ENCODE measurements around the gene ACP3. TPM values are rescaled to one million over a fixed set of nuclear protein-coding genes. Genes with fewer than 3 reads are reported as not detected.

The ACP3 gene
- total and polyA plus RNA-seq, 9 donors: 0.33 to 11.3 (median 2.5) TPM

DNA sequence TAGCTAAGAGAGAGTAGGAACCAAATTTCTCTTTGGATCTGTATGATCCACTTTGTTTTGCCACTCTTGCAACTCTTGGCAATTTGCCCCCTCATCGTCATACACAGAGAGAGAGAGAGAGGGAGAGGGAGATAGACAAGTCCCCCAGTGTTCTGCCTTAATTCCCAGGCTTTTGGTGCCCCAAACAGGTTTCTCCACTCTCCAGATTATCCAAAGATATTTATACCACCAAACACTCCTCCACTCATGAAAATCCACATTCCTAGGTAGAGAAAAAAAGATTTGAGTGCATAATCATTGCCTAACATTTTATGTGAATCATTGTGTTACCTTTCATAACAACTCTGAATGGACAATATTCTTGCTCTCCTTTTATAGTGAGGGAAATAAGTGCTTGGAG is 15.3 kb downstream of the ACP3 start:
- no peak for DNase-seq
- Histone ChIP-seq H3K27ac (no peak overlapping the region), H3K4me3 (no peak overlapping the region), H3K4me1 (ENCODE audit: insufficient read depth) (no peaks in the 10 kb centered on the region), H3K9me3 (no peaks in the 10 kb centered on the region), H3K36me3 (no peaks in the 10 kb centered on the region), H3K27me3 (no peaks in the 10 kb centered on the region)
- WGBS, 3 donors: 25 to 37% (median 32%) methylated on average over 1 of the region's 1 CpG
- intact Hi-C loops (cut with DNase I): loop anchor here in 1 of 4 donors (10.0 kb wide), 1 partner anchor 78 kb away; no protein-coding TSS in a partner anchor
- TF ChIP-seq, protein P1, sequence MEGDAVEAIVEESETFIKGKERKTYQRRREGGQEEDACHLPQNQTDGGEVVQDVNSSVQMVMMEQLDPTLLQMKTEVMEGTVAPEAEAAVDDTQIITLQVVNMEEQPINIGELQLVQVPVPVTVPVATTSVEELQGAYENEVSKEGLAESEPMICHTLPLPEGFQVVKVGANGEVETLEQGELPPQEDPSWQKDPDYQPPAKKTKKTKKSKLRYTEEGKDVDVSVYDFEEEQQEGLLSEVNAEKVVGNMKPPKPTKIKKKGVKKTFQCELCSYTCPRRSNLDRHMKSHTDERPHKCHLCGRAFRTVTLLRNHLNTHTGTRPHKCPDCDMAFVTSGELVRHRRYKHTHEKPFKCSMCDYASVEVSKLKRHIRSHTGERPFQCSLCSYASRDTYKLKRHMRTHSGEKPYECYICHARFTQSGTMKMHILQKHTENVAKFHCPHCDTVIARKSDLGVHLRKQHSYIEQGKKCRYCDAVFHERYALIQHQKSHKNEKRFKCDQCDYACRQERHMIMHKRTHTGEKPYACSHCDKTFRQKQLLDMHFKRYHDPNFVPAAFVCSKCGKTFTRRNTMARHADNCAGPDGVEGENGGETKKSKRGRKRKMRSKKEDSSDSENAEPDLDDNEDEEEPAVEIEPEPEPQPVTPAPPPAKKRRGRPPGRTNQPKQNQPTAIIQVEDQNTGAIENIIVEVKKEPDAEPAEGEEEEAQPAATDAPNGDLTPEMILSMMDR (IDR thresholded peaks at IDR 0.05): no peak
- TF ChIP-seq POLR2A (IDR thresholded peaks at IDR 0.05) (no peak), EP300 (IDR thresholded peaks at IDR 0.05) (no peak)

DNA sequence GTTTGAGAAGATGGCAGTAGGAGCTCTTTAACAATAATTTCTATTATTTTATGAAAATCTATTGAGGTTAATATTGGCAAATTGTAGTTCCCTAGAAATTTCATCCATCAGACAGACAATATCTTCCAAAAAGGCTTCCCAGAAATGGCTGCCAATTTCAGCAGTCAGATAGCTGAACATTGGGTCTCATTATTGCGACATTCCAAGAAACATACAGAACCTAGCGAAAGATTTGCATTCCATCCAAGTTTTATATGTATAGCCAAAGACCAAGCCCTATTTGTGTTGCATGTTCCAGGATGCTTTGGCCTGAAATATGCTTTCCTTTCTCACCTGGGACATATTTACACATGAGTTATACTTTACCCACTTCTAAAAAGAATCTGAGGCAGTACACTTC is 24.5 kb downstream of the ACP3 start:
- TF ChIP-seq, protein P1 (IDR thresholded peaks at IDR 0.05): no peak
- TF ChIP-seq POLR2A (IDR thresholded peaks at IDR 0.05): no peak
- no peak for TF ChIP-seq EP300 (IDR thresholded peaks at IDR 0.05)
- Histone ChIP-seq H3K9me3 (no peaks in the 10 kb centered on the region), H3K27me3 (no peaks in the 10 kb centered on the region), H3K4me3 (no peak overlapping the region), H3K27ac (no peak overlapping the region), H3K4me1 (ENCODE audit: insufficient read depth) (no peaks in the 10 kb centered on the region), H3K36me3 (no peaks in the 10 kb centered on the region)
- no peak for DNase-seq
- intact Hi-C loops (cut with DNase I): loop anchor here in 3 of 4 donors (5.0 to 10.0 kb wide), 4 partner anchors 34 to 89 kb away; no protein-coding TSS in a partner anchor
- WGBS, 3 donors: 93 to 96% (median 94%) methylated on average over 2 of the region's 2 CpGs

DNA sequence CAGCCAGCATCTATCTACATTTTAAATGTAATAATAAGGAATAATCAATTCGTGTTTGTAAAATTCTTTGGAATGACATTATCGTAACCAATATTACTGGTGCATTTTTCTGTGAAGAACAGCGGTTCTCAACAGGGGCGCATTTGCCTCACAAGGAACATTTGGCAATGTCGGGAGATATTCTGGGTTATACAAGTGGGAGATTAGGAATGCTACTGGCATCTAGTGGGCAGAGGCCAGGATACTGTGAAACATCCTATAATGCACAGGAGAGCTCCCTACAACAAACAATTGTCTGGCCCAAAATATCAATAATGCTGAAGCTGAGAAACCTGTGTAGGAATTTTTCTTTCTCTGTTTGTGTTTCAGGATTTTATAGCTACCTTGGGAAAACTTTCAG is 25.0 kb downstream of the ACP3 start:
- Histone ChIP-seq H3K4me3 (no peak overlapping the region), H3K27me3 (no peaks in the 10 kb centered on the region), H3K9me3 (no peaks in the 10 kb centered on the region), H3K27ac (no peak overlapping the region), H3K36me3 (no peaks in the 10 kb centered on the region), H3K4me1 (ENCODE audit: insufficient read depth) (no peaks in the 10 kb centered on the region)
- intact Hi-C loops (cut with DNase I): loop anchor here in 3 of 4 donors (5.0 to 10.0 kb wide), 4 partner anchors 35 to 90 kb away; no protein-coding TSS in a partner anchor
- 70 to 80% (median 72%) methylated on average over 5 of the region's 5 CpGs for WGBS, 3 donors
- TF ChIP-seq EP300 (IDR thresholded peaks at IDR 0.05) (no peak), POLR2A (IDR thresholded peaks at IDR 0.05) (no peak)
- TF ChIP-seq, protein P1 (IDR thresholded peaks at IDR 0.05): no peak
- DNase-seq: no peak

DNA sequence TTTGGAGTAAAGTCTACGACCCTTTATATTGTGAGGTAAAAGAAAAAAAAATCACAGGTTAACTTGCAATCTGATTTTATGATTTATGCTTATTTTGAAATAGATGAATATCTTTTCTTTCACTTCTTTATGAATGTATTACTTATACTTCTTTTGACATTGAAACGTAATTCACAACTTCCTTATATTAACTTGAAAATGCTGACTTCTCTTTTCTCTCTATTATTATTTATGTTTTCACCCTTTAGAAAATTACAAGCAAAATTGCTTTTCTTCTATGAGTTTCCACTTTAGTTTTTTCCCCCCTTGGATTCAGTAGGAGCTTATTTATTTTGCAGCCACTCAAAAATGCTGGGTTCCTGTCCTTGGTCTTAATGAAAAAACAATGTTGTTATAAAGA is 25.4 kb downstream of the ACP3 start:
- Histone ChIP-seq H3K4me3 (no peak overlapping the region), H3K9me3 (no peaks in the 10 kb centered on the region), H3K27me3 (no peaks in the 10 kb centered on the region), H3K4me1 (ENCODE audit: insufficient read depth) (no peaks in the 10 kb centered on the region), H3K27ac (no peak overlapping the region), H3K36me3 (no peaks in the 10 kb centered on the region)
- WGBS, 3 donors: 78 to 82% (median 78%) methylated on average over 2 of the region's 2 CpGs
- intact Hi-C loops (cut with DNase I): loop anchor here in 3 of 4 donors (5.0 to 10.0 kb wide), 4 partner anchors 35 to 90 kb away; no protein-coding TSS in a partner anchor
- DNase-seq: no peak
- TF ChIP-seq EP300 (IDR thresholded peaks at IDR 0.05) (no peak), POLR2A (IDR thresholded peaks at IDR 0.05) (no peak)
- TF ChIP-seq, protein P1 (IDR thresholded peaks at IDR 0.05): no peak

Measured in ovary (tissue), 9 donors.